Measurements from ENCODE around the gene SHANK3.

DNA sequence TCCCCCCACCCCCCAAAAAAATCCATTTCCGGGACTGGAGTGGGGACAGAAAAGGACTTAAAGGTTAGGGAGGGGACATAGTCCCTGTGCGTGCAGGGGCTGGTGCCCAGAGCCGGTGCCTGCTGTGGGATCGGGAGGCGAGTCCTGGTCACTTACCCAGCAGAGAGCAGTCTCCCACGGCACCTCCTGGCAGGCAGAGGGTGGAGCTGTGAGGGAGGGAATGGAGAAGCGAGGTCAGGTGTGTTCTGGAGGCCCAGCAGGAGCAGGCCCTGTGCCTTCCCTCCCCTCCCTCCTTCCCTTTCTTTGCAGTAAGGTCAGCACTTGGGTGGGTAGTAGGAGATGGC lies 28.4 kb downstream of the SHANK3 start:
- TF ChIP-seq, protein P1, sequence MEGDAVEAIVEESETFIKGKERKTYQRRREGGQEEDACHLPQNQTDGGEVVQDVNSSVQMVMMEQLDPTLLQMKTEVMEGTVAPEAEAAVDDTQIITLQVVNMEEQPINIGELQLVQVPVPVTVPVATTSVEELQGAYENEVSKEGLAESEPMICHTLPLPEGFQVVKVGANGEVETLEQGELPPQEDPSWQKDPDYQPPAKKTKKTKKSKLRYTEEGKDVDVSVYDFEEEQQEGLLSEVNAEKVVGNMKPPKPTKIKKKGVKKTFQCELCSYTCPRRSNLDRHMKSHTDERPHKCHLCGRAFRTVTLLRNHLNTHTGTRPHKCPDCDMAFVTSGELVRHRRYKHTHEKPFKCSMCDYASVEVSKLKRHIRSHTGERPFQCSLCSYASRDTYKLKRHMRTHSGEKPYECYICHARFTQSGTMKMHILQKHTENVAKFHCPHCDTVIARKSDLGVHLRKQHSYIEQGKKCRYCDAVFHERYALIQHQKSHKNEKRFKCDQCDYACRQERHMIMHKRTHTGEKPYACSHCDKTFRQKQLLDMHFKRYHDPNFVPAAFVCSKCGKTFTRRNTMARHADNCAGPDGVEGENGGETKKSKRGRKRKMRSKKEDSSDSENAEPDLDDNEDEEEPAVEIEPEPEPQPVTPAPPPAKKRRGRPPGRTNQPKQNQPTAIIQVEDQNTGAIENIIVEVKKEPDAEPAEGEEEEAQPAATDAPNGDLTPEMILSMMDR (conservative IDR thresholded peaks at IDR 0.05), result no peak
- TF ChIP-seq ZFX (IDR thresholded peaks at IDR 0.05), result no peak
